ENCODE measurements around the gene KLHL22. TPM values are rescaled to one million over a fixed set of nuclear protein-coding genes. Genes with fewer than 3 reads are reported as not detected.
A peak's percentile ranks its signal among the peaks of the same experiment; 100 is the strongest.
"Not testable (repeated sequence)": the region's sequence is repeated elsewhere in the genome, so short reads cannot be mapped to it uniquely, and the experiment has no call there.

The KLHL22 gene
- total RNA-seq, 2 donors from 2014 or later = 45.1 to 51.3 TPM

DNA sequence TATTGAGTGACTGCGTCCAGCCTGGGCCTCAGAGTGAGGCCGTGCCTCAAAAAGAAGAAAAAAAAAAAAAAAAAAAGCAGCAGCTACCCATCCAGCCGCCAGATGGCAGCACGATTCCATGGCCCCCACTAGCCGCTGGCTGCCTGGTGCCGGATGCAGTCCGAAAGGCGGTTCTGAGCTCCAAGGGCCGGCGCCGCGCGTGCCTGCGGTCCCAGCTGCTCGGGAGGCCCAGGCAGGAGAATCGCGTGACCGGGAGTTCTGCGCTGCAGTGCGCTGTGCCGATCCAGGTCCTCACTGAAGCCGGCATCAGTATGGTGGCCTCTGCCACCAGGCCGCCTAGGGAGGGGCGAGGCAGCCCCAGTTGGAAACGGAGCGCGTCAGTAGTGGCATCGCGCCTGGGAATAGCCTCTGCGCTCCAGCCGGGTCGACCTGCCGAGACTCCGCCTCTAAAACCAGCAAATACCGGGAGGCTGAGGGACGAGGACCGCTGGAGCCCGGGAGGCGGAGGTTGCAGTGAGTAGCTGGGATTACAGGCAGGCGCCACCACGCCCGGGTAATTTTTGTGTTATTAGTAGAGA is 77.3 kb downstream of the KLHL22 start:
- Histone ChIP-seq H3K27me3 (replicated peaks; ENCODE audit: insufficient read depth) (no peaks in the 10 kb centered on the region), H3K4me1 (replicated peaks) (no peaks in the 10 kb centered on the region), H3K27ac (peak overlapping the region in 1 of 2 donors; percentile 45), H3K4me3 (peak overlapping the region; percentile 10 to 24), H3K36me3 (no peaks in the 10 kb centered on the region), H3K9me3 (no peaks in the 10 kb centered on the region)
- peak; percentile 70 for DNase-seq (ENCODE audit: low spot score)
- intact Hi-C loops (cut with DNase I) = loop anchor here (2.0 to 10.0 kb wide), 3 partner anchors 39 to 277 kb away; partner anchors contain the start of gene KLHL22
- 14% methylated on average over 42 of the region's 42 CpGs for WGBS
- TF ChIP-seq POLR2AphosphoS5 (IDR thresholded peaks at IDR 0.05) = peak; percentile 35
- TF ChIP-seq, protein P1, sequence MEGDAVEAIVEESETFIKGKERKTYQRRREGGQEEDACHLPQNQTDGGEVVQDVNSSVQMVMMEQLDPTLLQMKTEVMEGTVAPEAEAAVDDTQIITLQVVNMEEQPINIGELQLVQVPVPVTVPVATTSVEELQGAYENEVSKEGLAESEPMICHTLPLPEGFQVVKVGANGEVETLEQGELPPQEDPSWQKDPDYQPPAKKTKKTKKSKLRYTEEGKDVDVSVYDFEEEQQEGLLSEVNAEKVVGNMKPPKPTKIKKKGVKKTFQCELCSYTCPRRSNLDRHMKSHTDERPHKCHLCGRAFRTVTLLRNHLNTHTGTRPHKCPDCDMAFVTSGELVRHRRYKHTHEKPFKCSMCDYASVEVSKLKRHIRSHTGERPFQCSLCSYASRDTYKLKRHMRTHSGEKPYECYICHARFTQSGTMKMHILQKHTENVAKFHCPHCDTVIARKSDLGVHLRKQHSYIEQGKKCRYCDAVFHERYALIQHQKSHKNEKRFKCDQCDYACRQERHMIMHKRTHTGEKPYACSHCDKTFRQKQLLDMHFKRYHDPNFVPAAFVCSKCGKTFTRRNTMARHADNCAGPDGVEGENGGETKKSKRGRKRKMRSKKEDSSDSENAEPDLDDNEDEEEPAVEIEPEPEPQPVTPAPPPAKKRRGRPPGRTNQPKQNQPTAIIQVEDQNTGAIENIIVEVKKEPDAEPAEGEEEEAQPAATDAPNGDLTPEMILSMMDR (IDR thresholded peaks at IDR 0.05) = peak; percentile 73 to 79 (median 74)
- TF ChIP-seq POLR2A (IDR thresholded peaks at IDR 0.05) = no peak

DNA sequence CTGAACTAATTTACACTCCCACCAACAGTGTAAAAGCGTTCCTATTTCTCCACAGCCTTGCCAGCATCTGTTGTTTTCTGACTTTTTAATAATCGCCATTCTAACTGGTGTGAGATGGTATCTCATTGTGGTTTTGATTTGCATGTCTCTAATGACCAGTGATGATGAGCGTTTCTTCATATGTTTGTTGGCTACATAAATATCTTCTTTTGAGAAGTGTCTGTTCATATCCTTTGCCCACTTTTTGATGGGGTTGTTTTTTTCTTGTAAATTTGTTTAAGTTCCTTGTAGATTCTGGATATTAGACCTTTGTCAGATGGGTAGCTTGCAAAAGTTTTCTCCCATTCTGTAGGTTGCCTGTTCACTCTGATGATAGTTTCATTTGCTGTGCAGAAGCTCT is 79.9 kb downstream of the KLHL22 start:
- not testable (repeated sequence) for H3K27ac ChIP-seq; H3K4me3 ChIP-seq; H3K4me1 ChIP-seq (replicated peaks); H3K9me3 ChIP-seq; H3K27me3 ChIP-seq (replicated peaks; ENCODE audit: insufficient read depth); DNase-seq (ENCODE audit: low spot score); H3K36me3 ChIP-seq
- WGBS = 81% methylated on average over 3 of the region's 3 CpGs
- intact Hi-C loops (cut with DNase I) = loop anchor here (5.0 to 10.0 kb wide), 2 partner anchors 82 to 279 kb away; partner anchors contain the start of gene KLHL22

DNA sequence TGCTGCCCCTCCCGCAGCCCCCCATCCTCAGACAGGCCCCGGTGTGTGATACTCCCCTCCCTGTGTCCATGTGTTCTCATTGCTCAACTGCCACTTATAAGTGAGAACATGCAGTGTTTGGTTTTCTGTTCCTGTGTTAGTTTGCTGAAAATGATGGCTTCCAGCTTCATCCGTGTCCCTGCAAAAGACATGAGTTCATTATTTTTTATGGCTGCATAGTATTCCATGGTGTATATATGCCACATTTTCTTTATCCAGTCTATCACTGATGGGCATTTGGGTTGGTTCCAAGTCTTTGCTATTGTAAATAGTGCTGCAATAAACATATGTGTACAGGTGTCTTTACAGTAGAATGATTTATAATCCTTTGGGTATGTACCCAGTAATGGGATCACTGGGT is 80.4 kb downstream of the KLHL22 start:
- H3K27ac ChIP-seq; H3K36me3 ChIP-seq; H3K9me3 ChIP-seq; H3K27me3 ChIP-seq (replicated peaks; ENCODE audit: insufficient read depth); H3K4me1 ChIP-seq (replicated peaks); H3K4me3 ChIP-seq; DNase-seq (ENCODE audit: low spot score): not testable (repeated sequence)
- 96% methylated on average over 3 of the region's 3 CpGs for WGBS
- intact Hi-C loops (cut with DNase I) = loop anchor here (5.0 to 10.0 kb wide), 2 partner anchors 82 to 280 kb away; partner anchors contain the start of gene KLHL22

DNA sequence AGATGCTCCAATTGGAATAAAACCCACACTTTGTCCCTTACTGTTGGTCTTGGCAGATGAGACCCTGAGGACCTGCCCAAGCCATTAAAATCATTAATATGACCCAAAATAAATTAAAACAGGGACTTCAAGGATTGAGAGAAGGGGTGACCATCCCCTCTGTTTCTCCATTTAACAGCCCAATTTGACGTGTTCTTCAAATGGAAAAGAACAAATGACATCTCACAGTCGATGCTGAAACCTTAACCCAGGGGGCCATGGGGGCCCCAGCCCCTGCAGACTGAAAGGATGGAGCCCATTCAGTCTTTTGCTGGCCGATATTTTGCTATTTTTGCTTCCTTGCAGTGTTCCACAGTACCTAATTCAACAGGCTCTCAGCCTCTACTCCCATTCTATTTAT is 81.1 kb downstream of the KLHL22 start:
- 67% methylated on average over 3 of the region's 3 CpGs for WGBS
- Histone ChIP-seq H3K27ac (no peak overlapping the region), H3K4me3 (no peak overlapping the region), H3K4me1 (replicated peaks) (no peaks in the 10 kb centered on the region), H3K27me3 (replicated peaks; ENCODE audit: insufficient read depth) (no peaks in the 10 kb centered on the region), H3K9me3 (no peaks in the 10 kb centered on the region), H3K36me3 (no peaks in the 10 kb centered on the region)
- TF ChIP-seq POLR2AphosphoS5 (IDR thresholded peaks at IDR 0.05) (no peak), POLR2A (IDR thresholded peaks at IDR 0.05) (no peak)
- TF ChIP-seq, protein P1 (IDR thresholded peaks at IDR 0.05) = no peak
- DNase-seq (ENCODE audit: low spot score) = no peak
- intact Hi-C loops (cut with DNase I) = loop anchor here (10.0 kb wide), 1 partner anchor 280 kb away; no protein-coding TSS in a partner anchor

DNA sequence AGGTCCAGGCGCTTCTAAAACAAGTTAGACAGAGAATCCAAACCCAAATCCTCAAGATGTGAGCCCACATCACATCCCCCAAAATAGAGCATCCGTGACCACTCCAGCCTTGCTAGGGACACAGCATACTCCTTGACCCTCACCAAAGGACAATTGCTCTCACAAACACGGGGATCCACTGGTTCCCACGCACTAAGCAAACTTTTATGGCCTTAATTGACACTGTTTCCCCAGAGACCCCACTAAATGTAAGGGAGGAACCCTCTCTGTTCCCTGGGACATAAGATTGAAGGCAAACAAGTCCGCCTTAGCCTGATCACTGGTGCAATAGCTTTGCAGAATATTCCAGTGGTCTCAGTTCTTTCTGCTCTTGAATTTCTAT is 81.5 kb downstream of the KLHL22 start:
- Histone ChIP-seq H3K27me3 (replicated peaks; ENCODE audit: insufficient read depth) (no peaks in the 10 kb centered on the region), H3K4me1 (replicated peaks) (no peaks in the 10 kb centered on the region), H3K36me3 (no peaks in the 10 kb centered on the region), H3K4me3 (no peak overlapping the region), H3K27ac (no peak overlapping the region), H3K9me3 (no peaks in the 10 kb centered on the region)
- TF ChIP-seq, protein P1 (IDR thresholded peaks at IDR 0.05) = no peak
- TF ChIP-seq POLR2AphosphoS5 (IDR thresholded peaks at IDR 0.05) (no peak), POLR2A (IDR thresholded peaks at IDR 0.05) (no peak)
- 81% methylated on average over 5 of the region's 5 CpGs for WGBS
- DNase-seq (ENCODE audit: low spot score) = no peak
- intact Hi-C loops (cut with DNase I) = loop anchor here (10.0 kb wide), 1 partner anchor 281 kb away; no protein-coding TSS in a partner anchor
